ENCODE results near the gene CCND2. TPM values are rescaled to one million over a fixed set of nuclear protein-coding genes. Genes with fewer than 3 reads are reported as not detected.

Gene CCND2
- total and polyA plus RNA-seq, 11 donors, result 48.0 to 620 (median 208) TPM

DNA sequence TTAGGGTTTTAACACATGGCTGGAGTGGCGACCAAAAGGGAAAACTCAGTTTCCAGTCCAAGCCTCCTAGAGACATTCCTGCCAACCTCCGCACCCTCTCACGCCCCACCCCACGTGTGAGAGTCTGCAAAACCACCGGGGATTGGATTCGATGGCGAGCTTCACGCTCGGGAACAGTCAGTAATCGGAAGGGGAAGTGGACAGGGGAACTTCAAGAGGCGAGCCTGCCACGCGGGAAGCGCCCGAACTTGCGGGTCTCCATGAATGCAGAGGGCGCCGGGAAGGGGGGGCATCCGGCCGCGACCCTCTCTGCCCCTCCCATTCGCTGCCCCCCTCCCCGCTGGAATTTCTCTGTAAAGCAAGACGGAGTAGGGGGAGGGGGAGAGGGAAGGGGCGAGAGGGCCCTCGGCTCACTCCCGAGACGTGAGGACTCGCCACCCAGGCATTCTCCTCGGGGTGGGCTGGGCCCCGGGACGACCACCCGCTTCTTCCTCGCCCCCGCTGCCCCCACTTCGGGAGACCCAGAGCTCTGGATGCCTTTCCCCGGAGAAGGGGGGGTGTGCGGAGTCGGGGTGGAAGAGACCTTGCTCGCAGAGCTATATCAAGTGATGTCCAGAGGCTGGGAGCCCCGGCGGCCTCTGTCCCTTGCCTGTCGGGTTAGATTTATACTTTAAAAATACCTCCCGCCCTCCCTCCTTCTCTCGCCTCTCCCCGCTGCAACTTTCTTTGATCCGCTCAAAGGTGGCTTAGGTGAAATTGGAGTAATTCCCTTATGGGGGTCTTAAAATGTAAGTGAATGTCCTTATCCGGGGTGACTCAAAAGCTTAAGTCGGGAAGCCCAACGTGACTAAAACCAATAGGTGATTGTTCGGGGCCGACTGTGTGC lies 2.5 kb upstream of the CCND2 start:
- H3K4me3 ChIP-seq, result peak overlapping the region; percentile 28 to 96 (median 88)
- H3K9me3 ChIP-seq, result no peaks in the 10 kb centered on the region
- intact Hi-C loops (cut with DNase I), result loop anchor here in 3 of 10 donors (5.0 to 10.0 kb wide), 2 partner anchors 236 to 399 kb away; partner anchors contain the start of gene PARP11 (in 1 of the 3)
- H3K36me3 ChIP-seq, result peaks cover 0 to 1% (median 0%) of the 10 kb centered on the region in 9 donors
- H3K27me3 ChIP-seq, result peaks cover 0 to 29% (median 5%) of the 10 kb centered on the region in 9 donors
- 1 to 2% (median 1%) methylated on average over 39 to 52 of the region's 52 CpGs for WGBS, 4 donors
- peak overlapping the region; percentile 37 to 98 (median 88) for H3K27ac ChIP-seq
- ATAC-seq, result peak in 1 of 4 donors; percentile 10
- H3K4me1 ChIP-seq, result peaks cover 0 to 55% (median 32%) of the 10 kb centered on the region in 12 donors
- DNase-seq, result peak; percentile 62 to 79 (median 75)
- TF ChIP-seq, protein P1, sequence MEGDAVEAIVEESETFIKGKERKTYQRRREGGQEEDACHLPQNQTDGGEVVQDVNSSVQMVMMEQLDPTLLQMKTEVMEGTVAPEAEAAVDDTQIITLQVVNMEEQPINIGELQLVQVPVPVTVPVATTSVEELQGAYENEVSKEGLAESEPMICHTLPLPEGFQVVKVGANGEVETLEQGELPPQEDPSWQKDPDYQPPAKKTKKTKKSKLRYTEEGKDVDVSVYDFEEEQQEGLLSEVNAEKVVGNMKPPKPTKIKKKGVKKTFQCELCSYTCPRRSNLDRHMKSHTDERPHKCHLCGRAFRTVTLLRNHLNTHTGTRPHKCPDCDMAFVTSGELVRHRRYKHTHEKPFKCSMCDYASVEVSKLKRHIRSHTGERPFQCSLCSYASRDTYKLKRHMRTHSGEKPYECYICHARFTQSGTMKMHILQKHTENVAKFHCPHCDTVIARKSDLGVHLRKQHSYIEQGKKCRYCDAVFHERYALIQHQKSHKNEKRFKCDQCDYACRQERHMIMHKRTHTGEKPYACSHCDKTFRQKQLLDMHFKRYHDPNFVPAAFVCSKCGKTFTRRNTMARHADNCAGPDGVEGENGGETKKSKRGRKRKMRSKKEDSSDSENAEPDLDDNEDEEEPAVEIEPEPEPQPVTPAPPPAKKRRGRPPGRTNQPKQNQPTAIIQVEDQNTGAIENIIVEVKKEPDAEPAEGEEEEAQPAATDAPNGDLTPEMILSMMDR (IDR thresholded peaks at IDR 0.05), result no peak
- no peak for TF ChIP-seq POLR2A (IDR thresholded peaks at IDR 0.05)

DNA sequence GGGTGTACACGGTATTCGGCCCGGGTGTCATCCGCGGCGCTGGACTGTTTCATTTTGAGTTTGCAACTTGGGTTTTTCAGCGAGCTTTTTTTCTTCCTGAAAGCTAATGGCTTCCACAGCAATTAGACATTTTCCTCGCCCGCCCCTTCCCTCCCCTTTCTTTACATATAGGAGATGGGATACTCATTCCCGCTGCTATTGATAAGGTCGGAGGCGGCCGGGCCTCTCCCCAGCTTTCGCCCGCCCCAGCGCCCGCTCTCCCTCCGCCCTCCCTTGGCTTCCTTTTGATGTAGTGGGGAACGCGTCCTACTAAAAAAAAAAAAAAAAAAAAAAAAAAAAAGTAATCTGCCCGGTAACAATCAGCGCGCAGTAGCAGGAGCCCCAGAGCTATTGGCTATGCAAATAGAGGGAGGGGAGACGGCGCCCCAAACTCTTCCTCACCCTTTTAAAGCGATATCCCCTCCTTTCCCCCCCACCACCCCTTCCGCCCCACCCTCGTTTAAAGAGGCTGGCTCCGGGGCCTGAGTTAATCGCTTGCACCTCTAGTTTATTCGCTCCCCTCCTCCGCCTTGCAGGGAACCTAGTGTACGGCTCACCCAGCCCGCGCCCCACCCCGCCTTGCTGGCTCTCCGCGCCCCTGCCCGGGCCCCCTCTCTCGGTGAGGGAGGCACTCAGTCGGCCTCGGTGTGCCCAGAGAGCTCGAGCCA lies 1.7 kb upstream of the CCND2 start:
- intact Hi-C loops (cut with DNase I), result loop anchor here in 3 of 10 donors (5.0 to 10.0 kb wide), 2 partner anchors 237 to 400 kb away; partner anchors contain the start of gene PARP11 (in 1 of the 3)
- ATAC-seq (peak; percentile 48 to 61 (median 56)), DNase-seq (peak; percentile 85 to 87 (median 86))
- peak in 1 of 2 donors; percentile 63 for TF ChIP-seq POLR2A (IDR thresholded peaks at IDR 0.05)
- TF ChIP-seq, protein P1 (IDR thresholded peaks at IDR 0.05), result no peak
- H3K4me3 ChIP-seq, result peak overlapping the region; percentile 28 to 96 (median 88)
- H3K36me3 ChIP-seq, result peaks cover 0 to 9% (median 6%) of the 10 kb centered on the region in 9 donors
- H3K27ac ChIP-seq, result peak overlapping the region; percentile 37 to 98 (median 94)
- no peaks in the 10 kb centered on the region for H3K9me3 ChIP-seq
- WGBS, 4 donors, result 0 to 3% (median 0%) methylated on average over 32 to 43 of the region's 43 CpGs
- peaks cover 0 to 29% (median 5%) of the 10 kb centered on the region in 9 donors for H3K27me3 ChIP-seq
- H3K4me1 ChIP-seq, result peaks cover 0 to 63% (median 39%) of the 10 kb centered on the region in 12 donors

DNA sequence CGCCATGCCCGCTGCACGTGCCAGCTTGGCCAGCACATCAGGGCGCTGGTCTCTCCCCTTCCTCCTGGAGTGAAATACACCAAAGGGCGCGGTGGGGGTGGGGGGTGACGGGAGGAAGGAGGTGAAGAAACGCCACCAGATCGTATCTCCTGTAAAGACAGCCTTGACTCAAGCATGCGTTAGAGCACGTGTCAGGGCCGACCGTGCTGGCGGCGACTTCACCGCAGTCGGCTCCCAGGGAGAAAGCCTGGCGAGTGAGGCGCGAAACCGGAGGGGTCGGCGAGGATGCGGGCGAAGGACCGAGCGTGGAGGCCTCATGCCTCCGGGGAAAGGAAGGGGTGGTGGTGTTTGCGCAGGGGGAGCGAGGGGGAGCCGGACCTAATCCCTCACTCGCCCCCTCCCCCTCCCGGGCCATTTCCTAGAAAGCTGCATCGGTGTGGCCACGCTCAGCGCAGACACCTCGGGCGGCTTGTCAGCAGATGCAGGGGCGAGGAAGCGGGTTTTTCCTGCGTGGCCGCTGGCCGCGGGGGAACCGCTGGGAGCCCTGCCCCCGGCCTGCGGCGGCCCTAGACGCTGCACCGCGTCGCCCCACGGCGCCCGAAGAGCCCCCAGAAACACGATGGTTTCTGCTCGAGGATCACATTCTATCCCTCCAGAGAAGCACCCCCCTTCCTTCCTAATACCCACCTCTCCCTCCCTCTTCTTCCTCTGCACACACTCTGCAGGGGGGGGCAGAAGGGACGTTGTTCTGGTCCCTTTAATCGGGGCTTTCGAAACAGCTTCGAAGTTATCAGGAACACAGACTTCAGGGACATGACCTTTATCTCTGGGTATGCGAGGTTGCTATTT lies 914 bp upstream of the CCND2 start:
- no peaks in the 10 kb centered on the region for H3K9me3 ChIP-seq
- intact Hi-C loops (cut with DNase I), result loop anchor here in 3 of 10 donors (5.0 to 10.0 kb wide), 2 partner anchors 238 to 400 kb away; partner anchors contain the start of gene PARP11 (in 1 of the 3)
- H3K4me3 ChIP-seq, result peak overlapping the region; percentile 28 to 96 (median 88)
- 0 to 1% (median 1%) methylated on average over 26 to 62 of the region's 62 CpGs for WGBS, 4 donors
- H3K27me3 ChIP-seq, result peaks cover 0 to 29% (median 5%) of the 10 kb centered on the region in 9 donors
- DNase-seq (peak; percentile 52 to 74 (median 68)), ATAC-seq (peak in 2 of 4 donors; percentile 0)
- H3K36me3 ChIP-seq, result peaks cover 0 to 15% (median 12%) of the 10 kb centered on the region in 9 donors
- peaks cover 0 to 71% (median 46%) of the 10 kb centered on the region in 12 donors for H3K4me1 ChIP-seq
- peak overlapping the region in 11 of 12 donors; percentile 53 to 98 (median 95) for H3K27ac ChIP-seq
- TF ChIP-seq, protein P1 (IDR thresholded peaks at IDR 0.05), result no peak
- TF ChIP-seq POLR2A (IDR thresholded peaks at IDR 0.05), result no peak
